Ascending aorta (tissue), 2 donors: Measurements from ENCODE around the gene MICU1. TPM values are rescaled to one million over a fixed set of nuclear protein-coding genes. Genes with fewer than 3 reads are reported as not detected.
"Not testable (repeated sequence)": the region's sequence is repeated elsewhere in the genome, so short reads cannot be mapped to it uniquely, and the experiment has no call there.

ENCODE experiments used
- DNase-seq, 2 donors: peaks; one replicate each; pipeline ENCODE4 v3.0.0-alpha.2; 2019; ENCODE audit warnings: low spot score in 2 of 2
- H3K27ac ChIP-seq, 2 donors: fragments of 200-600 bp; sonication (generic); one replicate each; pipeline ENCODE4 v1.5.1; 2016 to 2017; ENCODE audit warnings: mild to moderate bottlenecking in 1 of 2
- H3K27me3 ChIP-seq: fragments of 200-600 bp; sonication (generic); one replicate; pipeline ENCODE4 v1.5.1; 2017
- H3K36me3 ChIP-seq, 2 donors: fragments of 200-600 bp; sonication (generic); one replicate each; pipeline ENCODE4 v1.5.1; 2016
- H3K4me1 ChIP-seq, 2 donors: fragments of 200-600 bp; sonication (generic); one replicate each; pipeline ENCODE4 v1.5.1; 2016 to 2017; ENCODE audit warnings: mild to moderate bottlenecking in 1 of 2
- H3K4me3 ChIP-seq, 2 donors: fragments of 200-600 bp; sonication (generic); one replicate each; pipeline ENCODE4 v1.5.1; 2016 to 2017; ENCODE audit warnings: mild to moderate bottlenecking in 1 of 2
- H3K9me3 ChIP-seq, 2 donors: fragments of 200-600 bp; sonication (generic); one replicate each; pipeline ENCODE4 v1.5.1; 2016
- intact Hi-C: fragments of 100-400 bp; cut with DNase I; formaldehyde crosslinking; loops from one replicate; pipeline ENCODE4 v1.15.1; 2023
- total RNA-seq: library from RNA; depleted of rRNA; stranded (reverse); fragments of >200 nt; gene quantifications from one replicate; pipeline ENCODE4 v1.1.0, GENCODE V29; 2016
- TF ChIP-seq, protein P1 (sequence below), 3 experiments: fragments of 200-600 bp in 2 of 3; fragments of 450-650 bp in 1 of 3; sonication (generic) in 2 of 3; IDR thresholded peaks; one replicate each; pipeline ENCODE4 v1.5.1; 2016 to 2019; ENCODE audit warnings: antibody characterized with exemption in 3 of 3, mild to moderate bottlenecking in 1 of 3, moderate library complexity in 1 of 3

MICU1 gene
- total RNA-seq, 1 donor from 2014 or later = 18.9 TPM

DNA sequence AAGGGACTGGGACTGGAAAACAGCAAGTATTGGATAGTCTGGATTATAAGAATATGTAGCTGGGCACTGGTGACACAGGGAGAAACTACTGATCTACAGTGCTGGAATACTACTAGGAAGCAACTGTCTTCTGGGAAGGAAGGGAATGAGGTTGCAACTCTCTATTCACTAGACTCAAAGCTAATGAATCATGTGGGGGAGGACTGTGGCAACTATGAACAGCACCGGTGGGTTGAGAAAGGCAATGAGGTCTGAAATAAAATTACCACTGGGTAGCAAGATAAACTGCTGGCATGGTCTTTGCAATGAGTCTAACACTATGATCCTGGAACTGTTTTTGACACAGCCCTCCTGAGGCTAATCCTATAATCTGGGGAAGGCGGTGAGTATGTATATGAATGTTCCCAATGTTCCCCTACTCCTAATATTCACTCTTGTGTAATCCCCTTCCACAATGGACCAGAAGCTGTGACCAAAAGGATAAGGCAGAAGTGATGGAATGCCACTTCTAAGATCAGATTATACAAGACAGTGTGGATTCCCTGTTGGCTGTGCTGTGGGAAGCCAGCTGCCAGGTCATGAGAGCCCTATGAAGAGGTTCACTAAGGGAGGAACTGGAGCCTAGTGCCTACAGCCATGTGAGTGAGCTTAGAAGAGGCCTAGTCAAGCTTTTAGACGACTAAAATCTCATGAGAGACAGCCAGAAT is 169.8 kb downstream of the MICU1 start:
- no peaks in the 10 kb centered on the region for H3K9me3 ChIP-seq
- intact Hi-C loops = no loop called here
- H3K27ac ChIP-seq = no peak overlapping the region
- no peaks in the 10 kb centered on the region for H3K4me1 ChIP-seq
- no peaks in the 10 kb centered on the region for H3K27me3 ChIP-seq
- DNase-seq = no peak
- TF ChIP-seq, protein P1, sequence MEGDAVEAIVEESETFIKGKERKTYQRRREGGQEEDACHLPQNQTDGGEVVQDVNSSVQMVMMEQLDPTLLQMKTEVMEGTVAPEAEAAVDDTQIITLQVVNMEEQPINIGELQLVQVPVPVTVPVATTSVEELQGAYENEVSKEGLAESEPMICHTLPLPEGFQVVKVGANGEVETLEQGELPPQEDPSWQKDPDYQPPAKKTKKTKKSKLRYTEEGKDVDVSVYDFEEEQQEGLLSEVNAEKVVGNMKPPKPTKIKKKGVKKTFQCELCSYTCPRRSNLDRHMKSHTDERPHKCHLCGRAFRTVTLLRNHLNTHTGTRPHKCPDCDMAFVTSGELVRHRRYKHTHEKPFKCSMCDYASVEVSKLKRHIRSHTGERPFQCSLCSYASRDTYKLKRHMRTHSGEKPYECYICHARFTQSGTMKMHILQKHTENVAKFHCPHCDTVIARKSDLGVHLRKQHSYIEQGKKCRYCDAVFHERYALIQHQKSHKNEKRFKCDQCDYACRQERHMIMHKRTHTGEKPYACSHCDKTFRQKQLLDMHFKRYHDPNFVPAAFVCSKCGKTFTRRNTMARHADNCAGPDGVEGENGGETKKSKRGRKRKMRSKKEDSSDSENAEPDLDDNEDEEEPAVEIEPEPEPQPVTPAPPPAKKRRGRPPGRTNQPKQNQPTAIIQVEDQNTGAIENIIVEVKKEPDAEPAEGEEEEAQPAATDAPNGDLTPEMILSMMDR (IDR thresholded peaks at IDR 0.05) = no peak
- no peaks in the 10 kb centered on the region for H3K36me3 ChIP-seq
- H3K4me3 ChIP-seq = no peak overlapping the region

DNA sequence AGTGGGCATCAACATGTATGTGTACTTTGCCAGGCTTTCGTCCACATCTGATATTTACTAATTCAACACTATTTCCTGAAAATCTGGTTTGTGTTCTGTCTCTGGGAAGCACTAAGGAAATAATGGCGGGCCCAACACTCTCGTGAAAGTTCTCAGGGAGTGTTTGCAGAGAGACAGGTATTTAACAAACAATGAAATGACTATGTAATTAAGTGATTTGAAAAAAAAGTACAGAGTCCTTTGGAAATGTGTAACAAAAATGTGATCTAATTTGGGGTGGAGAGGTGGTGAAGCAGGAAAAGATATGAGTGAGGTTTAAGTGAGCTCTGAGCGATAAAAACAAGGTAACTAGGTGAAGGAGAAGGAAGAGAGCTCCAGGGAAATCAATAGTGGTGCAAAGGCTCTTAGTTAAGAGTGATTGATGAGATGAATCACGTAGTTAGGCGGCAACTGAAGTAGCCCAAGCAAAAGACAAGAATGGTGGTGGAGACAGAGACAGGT is 175.9 kb downstream of the MICU1 start:
- Histone ChIP-seq H3K4me1 (no peaks in the 10 kb centered on the region), H3K4me3 (no peak overlapping the region), H3K9me3 (no peaks in the 10 kb centered on the region), H3K27me3 (no peaks in the 10 kb centered on the region), H3K36me3 (no peaks in the 10 kb centered on the region), H3K27ac (no peak overlapping the region)
- no peak for DNase-seq
- TF ChIP-seq, protein P1 (IDR thresholded peaks at IDR 0.05) = no peak
- intact Hi-C loops = no loop called here

GRCh38 chr10:72445851-72446250 is 180.0 kb downstream of the MICU1 start:
- no peak overlapping the region for H3K27ac ChIP-seq
- no peak for DNase-seq
- intact Hi-C loops = no loop called here

DNA sequence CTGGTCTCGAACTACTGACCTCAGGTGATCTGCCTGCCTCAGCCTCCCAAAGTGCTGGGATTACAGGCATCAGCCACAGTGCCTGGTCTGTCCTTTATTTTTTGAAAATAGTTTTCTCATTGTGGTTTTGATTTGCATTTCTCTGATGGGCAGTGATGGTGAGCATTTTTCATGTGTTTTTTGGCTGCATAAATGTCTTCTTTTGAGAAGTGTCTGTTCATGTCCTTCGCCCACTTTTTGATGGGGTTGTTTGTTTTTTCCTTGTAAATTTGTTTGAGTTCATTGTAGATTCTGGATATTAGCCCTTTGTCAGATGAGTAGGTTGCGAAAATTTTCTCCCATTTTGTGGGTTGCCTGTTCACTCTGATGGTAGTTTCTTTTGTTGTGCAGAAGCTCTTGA is 182.9 kb downstream of the MICU1 start:
- intact Hi-C loops, H3K9me3 ChIP-seq, H3K36me3 ChIP-seq, H3K27ac ChIP-seq, H3K4me3 ChIP-seq, DNase-seq, H3K27me3 ChIP-seq, H3K4me1 ChIP-seq: not testable (repeated sequence)

More at GRCh38 chr10:72445851-72446250, 180.0 kb downstream of the MICU1 start:
- Histone ChIP-seq H3K4me1 (no peaks in the 10 kb centered on the region), H3K4me3 (no peak overlapping the region), H3K36me3 (peaks cover 0 to 2% of the 10 kb centered on the region in 2 donors), H3K9me3 (no peaks in the 10 kb centered on the region), H3K27me3 (no peaks in the 10 kb centered on the region)
- TF ChIP-seq, protein P1 (IDR thresholded peaks at IDR 0.05) = no peak

DNA sequence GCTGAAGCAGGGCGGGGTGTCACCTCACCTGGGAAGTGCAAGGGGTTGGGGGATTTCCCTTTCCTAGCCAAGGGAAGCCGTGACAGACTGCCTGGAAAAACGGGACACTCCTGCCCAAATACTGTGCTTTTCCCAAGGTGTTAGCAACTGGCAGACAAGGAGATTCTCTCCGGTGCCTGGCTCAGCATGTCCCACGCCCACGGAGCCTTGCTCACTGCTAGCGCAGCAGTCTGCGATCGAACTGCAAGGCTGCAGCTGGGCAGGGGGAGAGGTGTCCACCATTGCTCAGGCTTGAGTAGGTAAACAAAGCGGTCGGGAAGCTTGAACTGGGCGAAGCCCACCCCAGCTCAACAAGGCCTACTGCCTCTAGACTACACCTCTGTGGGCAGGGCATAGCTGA is 190.3 kb downstream of the MICU1 start:
- no peaks in the 10 kb centered on the region for H3K27me3 ChIP-seq
- no peak for DNase-seq
- TF ChIP-seq, protein P1 (IDR thresholded peaks at IDR 0.05) = no peak
- no peaks in the 10 kb centered on the region for H3K9me3 ChIP-seq
- no peaks in the 10 kb centered on the region for H3K4me1 ChIP-seq
- H3K36me3 ChIP-seq = no peaks in the 10 kb centered on the region
- intact Hi-C loops = no loop called here
- H3K27ac ChIP-seq = no peak overlapping the region
- H3K4me3 ChIP-seq = no peak overlapping the region

- H3K27ac ChIP-seq, H3K36me3 ChIP-seq, H3K27me3 ChIP-seq, H3K4me3 ChIP-seq, intact Hi-C loops, H3K4me1 ChIP-seq, DNase-seq, H3K9me3 ChIP-seq: not testable (repeated sequence)
Measured at GRCh38 chr10:72430936-72431335, 194.9 kb downstream of the MICU1 start.
